Suprapubic skin (tissue), 4 donors: ENCODE measurements around the gene OR2T2. TPM values are rescaled to one million over a fixed set of nuclear protein-coding genes. Genes with fewer than 3 reads are reported as not detected.
"Not testable (repeated sequence)": the region's sequence is repeated elsewhere in the genome, so short reads cannot be mapped to it uniquely, and the experiment has no call there.

ENCODE experiments used
- DNase-seq, 2 donors: peaks; one replicate each; pipeline ENCODE4 v3.0.0-alpha.2; 2019; ENCODE audit warnings: low spot score in 2 of 2
- H3K27ac ChIP-seq: fragments of 200-600 bp; sonication (generic); one replicate; pipeline ENCODE4 v1.5.1; 2019
- H3K27me3 ChIP-seq: fragments of 200-600 bp; sonication (generic); one replicate; pipeline ENCODE4 v1.5.1; 2019
- H3K36me3 ChIP-seq: fragments of 200-600 bp; sonication (generic); one replicate; pipeline ENCODE4 v1.5.1; 2019
- H3K4me1 ChIP-seq: fragments of 200-600 bp; sonication (generic); one replicate; pipeline ENCODE4 v1.5.1; 2019
- H3K4me3 ChIP-seq: fragments of 200-600 bp; sonication (generic); one replicate; pipeline ENCODE4 v1.5.1; 2019; ENCODE audit warnings: mild to moderate bottlenecking
- H3K9me3 ChIP-seq: fragments of 200-600 bp; sonication (generic); one replicate; pipeline ENCODE4 v1.5.1; 2019
- CTCF ChIP-seq, 2 donors: fragments of 200-600 bp in 1 of 2; fragments of 450-650 bp in 1 of 2; sonication (generic) in 1 of 2; IDR thresholded peaks; one replicate each; pipeline ENCODE4 v1.5.1; 2016 to 2019; ENCODE audit warnings: antibody characterized with exemption in 2 of 2, mild to moderate bottlenecking in 1 of 2, moderate library complexity in 1 of 2
- EP300 ChIP-seq: sonication (generic); formaldehyde crosslinking; IDR thresholded peaks from one replicate; pipeline ENCODE4 v1.6.1; 2017; ENCODE audit warnings: antibody characterized with exemption
- POLR2A ChIP-seq, 2 donors: fragments of 450-650 bp; IDR thresholded peaks; one replicate each; pipeline ENCODE4 v1.6.1; 2017; ENCODE audit warnings: antibody characterized with exemption in 2 of 2, mild to moderate bottlenecking in 2 of 2, moderate library complexity in 2 of 2
- POLR2AphosphoS5 ChIP-seq, 3 donors: sonication (generic); formaldehyde crosslinking; IDR thresholded peaks; one replicate each; pipeline ENCODE4 v1.6.1; 2017; ENCODE audit warnings: antibody characterized with exemption in 3 of 3
- WGBS: methylation state at CpG from one replicate; pipeline ENCODE4 v1.1.5; 2018; 5-methylcytosine and 5-hydroxymethylcytosine counted together
- total RNA-seq, 4 donors: library from RNA; depleted of rRNA; stranded (reverse); fragments of >200 nt; gene quantifications; one replicate each; pipeline ENCODE4 v1.1.0, GENCODE V29; 2016

Gene OR2T2
- under 1 TPM in 1 of 4 donors, not detected in 3; 0.31 TPM for total RNA-seq

- not testable (repeated sequence) for H3K27ac ChIP-seq, H3K4me1 ChIP-seq, DNase-seq, H3K27me3 ChIP-seq, H3K4me3 ChIP-seq, H3K9me3 ChIP-seq, H3K36me3 ChIP-seq
- WGBS, result 80% methylated on average over 1 of the region's 2 CpGs
These were observed at the start of gene OR2T2 for GRCh38 chr1:248445399-248445798. Gene OR2T2, plus strand, starts transcription at chr1:248445637. Its CDS starts 7,161 bp downstream, at chr1:248452798.

- no peak for TF ChIP-seq POLR2A (IDR thresholded peaks at IDR 0.05)
- no peak for TF ChIP-seq POLR2AphosphoS5 (IDR thresholded peaks at IDR 0.05)
- no peak for TF ChIP-seq CTCF (IDR thresholded peaks at IDR 0.05)
- TF ChIP-seq EP300, result no peak
- WGBS, result 65% methylated on average over 3 of the region's 3 CpGs
- Histone ChIP-seq H3K4me3 (no peak within 1 kb of the TSS), H3K36me3 (no peaks in the 10 kb centered on the region), H3K27ac (no peak within 1 kb of the TSS), H3K9me3 (no peaks in the 10 kb centered on the region), H3K27me3 (no peaks in the 10 kb centered on the region), H3K4me1 (no peaks in the 10 kb centered on the region)
- DNase-seq, result no peak
These were observed 42.7 kb upstream of the OR2T2 start, which contains the start of gene OR2T1 for GRCh38 chr1:248402748-248403147. Gene OR2T1, plus strand, starts transcription at chr1:248403048. Its CDS starts 3,100 bp downstream, at chr1:248406148.

- Histone ChIP-seq H3K4me3 (no peak overlapping the region), H3K27ac (no peak overlapping the region), H3K9me3 (no peaks in the 10 kb centered on the region), H3K36me3 (no peaks in the 10 kb centered on the region), H3K27me3 (no peaks in the 10 kb centered on the region), H3K4me1 (no peaks in the 10 kb centered on the region)
- DNase-seq, result no peak
- WGBS, result 83% methylated on average over 6 of the region's 6 CpGs
- TF ChIP-seq EP300 (no peak), POLR2AphosphoS5 (IDR thresholded peaks at IDR 0.05) (no peak), POLR2A (IDR thresholded peaks at IDR 0.05) (no peak), CTCF (IDR thresholded peaks at IDR 0.05) (no peak)
These were observed 41.4 kb upstream of the OR2T2 start for GRCh38 chr1:248404024-248404423.

- no peak for DNase-seq
- 72% methylated on average over 8 of the region's 8 CpGs for WGBS
- no peak overlapping the region for H3K4me3 ChIP-seq
- H3K27me3 ChIP-seq, result no peaks in the 10 kb centered on the region
- TF ChIP-seq CTCF (IDR thresholded peaks at IDR 0.05), result no peak
- no peak for TF ChIP-seq EP300
- TF ChIP-seq POLR2AphosphoS5 (IDR thresholded peaks at IDR 0.05), result no peak
- no peak for TF ChIP-seq POLR2A (IDR thresholded peaks at IDR 0.05)
- no peaks in the 10 kb centered on the region for H3K36me3 ChIP-seq
- no peak overlapping the region for H3K27ac ChIP-seq
- no peaks in the 10 kb centered on the region for H3K9me3 ChIP-seq
- H3K4me1 ChIP-seq, result no peaks in the 10 kb centered on the region
These were observed 38.4 kb upstream of the OR2T2 start for GRCh38 chr1:248406721-248407692.

- Histone ChIP-seq H3K27ac (no peak overlapping the region), H3K4me3 (no peak overlapping the region), H3K27me3 (no peaks in the 10 kb centered on the region), H3K4me1 (no peaks in the 10 kb centered on the region), H3K9me3 (peaks cover 4% of the 10 kb centered on the region), H3K36me3 (no peaks in the 10 kb centered on the region)
- WGBS, result 52% methylated on average over 3 of the region's 3 CpGs
- DNase-seq, result no peak
- no peak for TF ChIP-seq EP300
These were observed 29.2 kb upstream of the OR2T2 start for GRCh38 chr1:248416226-248416625.

GRCh38 chr1:248417854-248418253 is 27.6 kb upstream of the OR2T2 start:
- no peak for TF ChIP-seq CTCF (IDR thresholded peaks at IDR 0.05)
- Histone ChIP-seq H3K4me3 (no peak overlapping the region), H3K9me3 (peaks cover 4% of the 10 kb centered on the region), H3K4me1 (no peaks in the 10 kb centered on the region), H3K27me3 (no peaks in the 10 kb centered on the region), H3K27ac (no peak overlapping the region), H3K36me3 (no peaks in the 10 kb centered on the region)
- no peak for DNase-seq
- 85% methylated on average over 2 of the region's 2 CpGs for WGBS
